Fibroblast of lung (primary cell): ENCODE measurements around the gene C12orf76.
"Not testable (repeated sequence)": the region's sequence is repeated elsewhere in the genome, so short reads cannot be mapped to it uniquely, and the experiment has no call there.

ENCODE experiments used
- EZH2 ChIP-seq: IDR thresholded peaks from 2 replicates; pipeline ENCODE4 v1.5.1; 2012; ENCODE audit warnings: low read length, control low read depth, mild to moderate bottlenecking; ENCODE audit errors: missing control alignments
- TF ChIP-seq, protein P1 (sequence below), 2 donors: IDR thresholded peaks in 1 of 2; conservative IDR thresholded peaks in 1 of 2; 1 replicate in 1 of 2; 2 replicates in 1 of 2; pipeline ENCODE4 v1.5.1; 2011 to 2012; ENCODE audit warnings: low read length in 2 of 2, control low read depth in 1 of 2, inconsistent platforms in 1 of 2, low read depth in 1 of 2, mild to moderate bottlenecking in 1 of 2

DNA sequence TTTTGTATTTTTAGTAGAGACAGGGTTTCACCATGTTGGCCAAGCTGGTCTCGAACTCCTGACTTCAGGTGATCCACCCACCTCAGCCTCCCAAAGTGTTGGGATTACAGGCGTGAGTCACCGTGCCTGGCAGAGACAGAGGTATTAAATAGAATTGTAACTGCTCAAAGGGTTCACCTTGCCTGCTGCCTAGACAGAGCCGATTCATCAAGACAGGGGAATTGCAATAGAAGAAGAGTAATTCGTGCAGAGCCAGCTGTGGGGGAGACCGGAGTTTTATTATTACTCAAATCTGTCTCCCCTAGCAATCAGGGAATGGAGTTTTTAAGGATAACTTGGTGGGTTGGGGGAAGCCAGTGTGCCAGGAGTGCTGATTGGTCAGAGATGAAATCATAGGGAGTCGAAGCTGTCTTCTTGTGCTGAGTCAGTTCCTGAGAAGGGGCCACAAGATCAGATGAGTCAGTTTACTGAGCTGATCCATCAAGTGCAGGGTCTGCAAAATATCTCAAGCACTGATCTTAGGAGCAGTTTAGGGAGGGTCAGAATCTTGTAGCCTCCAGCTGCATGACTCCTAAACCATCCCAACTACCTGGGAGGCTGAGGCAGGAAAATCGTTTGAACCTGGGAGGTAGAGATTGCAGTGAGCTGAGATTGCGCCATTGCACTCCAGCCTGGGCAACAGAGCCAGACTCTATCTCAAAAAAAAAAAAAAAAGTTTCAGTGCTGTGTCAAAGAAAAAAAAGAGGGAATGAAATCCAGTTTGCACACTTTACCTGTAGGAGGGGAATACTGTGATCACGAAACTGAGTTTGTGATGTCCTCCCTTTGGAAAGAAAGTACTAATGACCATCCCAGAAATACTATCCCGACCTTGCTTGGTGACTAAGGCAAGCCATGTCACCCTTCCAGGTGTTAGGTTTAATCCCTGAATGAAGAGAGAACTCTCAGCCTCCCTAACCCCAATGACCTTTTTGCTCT lies 7.3 kb upstream of the C12orf76 start:
- TF ChIP-seq, protein P1, sequence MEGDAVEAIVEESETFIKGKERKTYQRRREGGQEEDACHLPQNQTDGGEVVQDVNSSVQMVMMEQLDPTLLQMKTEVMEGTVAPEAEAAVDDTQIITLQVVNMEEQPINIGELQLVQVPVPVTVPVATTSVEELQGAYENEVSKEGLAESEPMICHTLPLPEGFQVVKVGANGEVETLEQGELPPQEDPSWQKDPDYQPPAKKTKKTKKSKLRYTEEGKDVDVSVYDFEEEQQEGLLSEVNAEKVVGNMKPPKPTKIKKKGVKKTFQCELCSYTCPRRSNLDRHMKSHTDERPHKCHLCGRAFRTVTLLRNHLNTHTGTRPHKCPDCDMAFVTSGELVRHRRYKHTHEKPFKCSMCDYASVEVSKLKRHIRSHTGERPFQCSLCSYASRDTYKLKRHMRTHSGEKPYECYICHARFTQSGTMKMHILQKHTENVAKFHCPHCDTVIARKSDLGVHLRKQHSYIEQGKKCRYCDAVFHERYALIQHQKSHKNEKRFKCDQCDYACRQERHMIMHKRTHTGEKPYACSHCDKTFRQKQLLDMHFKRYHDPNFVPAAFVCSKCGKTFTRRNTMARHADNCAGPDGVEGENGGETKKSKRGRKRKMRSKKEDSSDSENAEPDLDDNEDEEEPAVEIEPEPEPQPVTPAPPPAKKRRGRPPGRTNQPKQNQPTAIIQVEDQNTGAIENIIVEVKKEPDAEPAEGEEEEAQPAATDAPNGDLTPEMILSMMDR (conservative IDR thresholded peaks at IDR 0.05 in 1 of 2, IDR thresholded peaks at IDR 0.05 in 1 of 2; ENCODE audit: low read depth in 1 of 2, low read length in 2 of 2), result not testable (repeated sequence)
- not testable (repeated sequence) for TF ChIP-seq EZH2
